DOHH2 (cell line): ENCODE data around the gene FAM174C.

Experiments
- H3F3A ChIP-seq: fragments of 200-600 bp; sonication (generic), shearing (Covaris generic); 2 replicates; pipeline ENCODE4 v1.6.0; 2016; ENCODE audit warnings: antibody characterized with exemption, mild to moderate bottlenecking; ENCODE audit not compliant: control insufficient read depth, insufficient read depth
- H3K27ac ChIP-seq: fragments of 200-600 bp; sonication (generic); 2 replicates; pipeline ENCODE4 v1.5.1; 2014; ENCODE audit warnings: low read depth, mild to moderate bottlenecking, low read length, moderate library complexity
- H3K27me3 ChIP-seq: fragments of 200-600 bp; sonication (generic); 2 replicates; pipeline ENCODE4 v1.6.1; 2014; ENCODE audit warnings: mild to moderate bottlenecking, low read length, mixed read lengths; ENCODE audit not compliant: control insufficient read depth
- H3K36me3 ChIP-seq: fragments of 200-600 bp; sonication (generic); 2 replicates; pipeline ENCODE4 v1.6.1; 2014; ENCODE audit warnings: mild to moderate bottlenecking, low read length, moderate library complexity, mixed read lengths; ENCODE audit not compliant: control insufficient read depth
- H3K4me1 ChIP-seq: fragments of 200-600 bp; sonication (generic); 2 replicates; pipeline ENCODE4 v1.6.1; 2014; ENCODE audit warnings: mild to moderate bottlenecking, low read length, mixed read lengths; ENCODE audit not compliant: control insufficient read depth
- H3K4me2 ChIP-seq: fragments of 200-600 bp; sonication (generic); 2 replicates; pipeline ENCODE4 v1.6.0; 2014; ENCODE audit warnings: mild to moderate bottlenecking, low read length, moderate library complexity
- H3K4me3 ChIP-seq: fragments of 200-600 bp; sonication (generic); 2 replicates; pipeline ENCODE4 v1.5.1; 2014; ENCODE audit warnings: mild to moderate bottlenecking, low read length, mixed read lengths
- H3K79me2 ChIP-seq: fragments of 200-600 bp; sonication (generic); 2 replicates; pipeline ENCODE4 v1.6.1; 2014; ENCODE audit warnings: mild to moderate bottlenecking, low read length, mixed read lengths; ENCODE audit not compliant: control insufficient read depth
- H3K9me2 ChIP-seq: fragments of 200-600 bp; sonication (generic); replicated peaks from 2 replicates; pipeline ENCODE4 v1.6.1; 2014; ENCODE audit warnings: mild to moderate bottlenecking, low read length, mixed read lengths; ENCODE audit not compliant: control insufficient read depth
- H3K9me3 ChIP-seq: fragments of 200-600 bp; sonication (generic); 2 replicates; pipeline ENCODE4 v1.6.1; 2014; ENCODE audit warnings: antibody characterized with exemption, low read length, mixed read lengths; ENCODE audit not compliant: control insufficient read depth, insufficient read depth
- H4K20me1 ChIP-seq: fragments of 200-600 bp; sonication (generic); 2 replicates; pipeline ENCODE4 v1.6.0; 2014; ENCODE audit warnings: low read depth, mild to moderate bottlenecking, antibody characterized with exemption, low read length, moderate library complexity; ENCODE audit not compliant: control insufficient read depth, insufficient read depth
- EZH2phosphoT487 ChIP-seq: fragments of 200-600 bp; sonication (generic); IDR thresholded peaks from 2 replicates; pipeline ENCODE4 v1.6.1; 2017; ENCODE audit warnings: borderline replicate concordance, mild to moderate bottlenecking, antibody characterized with exemption, low read length, moderate library complexity, mixed read lengths
- TF ChIP-seq, protein P1 (sequence below): fragments of 200-600 bp; sonication (generic); IDR thresholded peaks from one replicate; pipeline ENCODE4 v1.5.1; 2014; ENCODE audit warnings: antibody characterized with exemption, mild to moderate bottlenecking, low read depth, low read length; ENCODE audit not compliant: poor library complexity, severe bottlenecking

FAM174C gene

DNA sequence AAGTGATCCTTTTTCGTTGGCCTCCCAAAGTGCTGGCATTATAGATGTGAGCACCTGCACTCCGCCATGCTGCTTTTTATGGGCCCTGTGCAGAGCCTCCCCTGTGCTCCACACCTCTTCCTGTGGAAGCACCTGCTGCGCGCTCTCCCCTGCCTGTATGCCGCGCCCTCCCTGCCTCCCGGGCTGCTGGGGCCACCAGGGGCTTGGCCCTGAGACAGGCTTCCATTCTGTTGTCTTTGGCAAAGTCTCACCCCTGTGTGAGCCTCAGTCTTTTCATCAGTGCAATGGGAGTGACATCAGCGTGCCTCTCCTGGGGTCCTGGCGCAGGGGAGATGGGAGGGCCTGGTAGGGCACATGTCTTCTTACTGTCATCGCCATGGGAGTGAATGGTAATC, 1.3 kb downstream of the FAM174C start:
- H3K27ac ChIP-seq = peak overlapping the region; percentile 73
- H3K4me1 ChIP-seq = peaks cover 40% of the 10 kb centered on the region
- H3K4me2 ChIP-seq = peak overlapping the region; percentile 96
- no peaks in the 10 kb centered on the region for H3K27me3 ChIP-seq
- peak overlapping the region; percentile 76 for H3K4me3 ChIP-seq
- no peaks in the 10 kb centered on the region for H3K9me3 ChIP-seq
- peaks cover 5% of the 10 kb centered on the region for H4K20me1 ChIP-seq
- H3K9me2 ChIP-seq = no peaks in the 10 kb centered on the region
- peaks cover 84% of the 10 kb centered on the region for H3K36me3 ChIP-seq
- peaks cover 46% of the 10 kb centered on the region for H3K79me2 ChIP-seq
- H3F3A ChIP-seq = peaks cover 30% of the 10 kb centered on the region
- no peak for TF ChIP-seq EZH2phosphoT487
- TF ChIP-seq, protein P1, sequence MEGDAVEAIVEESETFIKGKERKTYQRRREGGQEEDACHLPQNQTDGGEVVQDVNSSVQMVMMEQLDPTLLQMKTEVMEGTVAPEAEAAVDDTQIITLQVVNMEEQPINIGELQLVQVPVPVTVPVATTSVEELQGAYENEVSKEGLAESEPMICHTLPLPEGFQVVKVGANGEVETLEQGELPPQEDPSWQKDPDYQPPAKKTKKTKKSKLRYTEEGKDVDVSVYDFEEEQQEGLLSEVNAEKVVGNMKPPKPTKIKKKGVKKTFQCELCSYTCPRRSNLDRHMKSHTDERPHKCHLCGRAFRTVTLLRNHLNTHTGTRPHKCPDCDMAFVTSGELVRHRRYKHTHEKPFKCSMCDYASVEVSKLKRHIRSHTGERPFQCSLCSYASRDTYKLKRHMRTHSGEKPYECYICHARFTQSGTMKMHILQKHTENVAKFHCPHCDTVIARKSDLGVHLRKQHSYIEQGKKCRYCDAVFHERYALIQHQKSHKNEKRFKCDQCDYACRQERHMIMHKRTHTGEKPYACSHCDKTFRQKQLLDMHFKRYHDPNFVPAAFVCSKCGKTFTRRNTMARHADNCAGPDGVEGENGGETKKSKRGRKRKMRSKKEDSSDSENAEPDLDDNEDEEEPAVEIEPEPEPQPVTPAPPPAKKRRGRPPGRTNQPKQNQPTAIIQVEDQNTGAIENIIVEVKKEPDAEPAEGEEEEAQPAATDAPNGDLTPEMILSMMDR = no peak

DNA sequence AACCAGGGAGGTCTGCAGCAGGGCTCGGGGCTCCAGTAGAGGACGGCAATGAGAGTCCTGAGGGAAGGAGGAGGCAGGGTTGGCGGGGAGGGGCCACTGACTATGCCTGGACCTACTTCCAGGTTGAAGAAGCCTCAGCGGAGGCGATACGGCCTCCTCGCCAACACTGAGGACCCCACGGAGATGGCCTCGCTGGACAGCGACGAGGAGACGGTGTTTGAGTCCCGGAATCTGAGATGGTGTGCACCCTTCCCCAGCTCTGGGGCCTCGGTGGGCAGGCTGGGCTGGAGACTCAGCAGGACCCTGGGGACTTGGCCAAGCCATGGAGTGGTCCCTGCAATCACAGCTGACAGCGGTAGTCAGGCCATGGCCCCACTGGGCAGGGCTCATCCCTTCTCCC, 1.7 kb downstream of the FAM174C start:
- H3K4me3 ChIP-seq = peak overlapping the region; percentile 76

DNA sequence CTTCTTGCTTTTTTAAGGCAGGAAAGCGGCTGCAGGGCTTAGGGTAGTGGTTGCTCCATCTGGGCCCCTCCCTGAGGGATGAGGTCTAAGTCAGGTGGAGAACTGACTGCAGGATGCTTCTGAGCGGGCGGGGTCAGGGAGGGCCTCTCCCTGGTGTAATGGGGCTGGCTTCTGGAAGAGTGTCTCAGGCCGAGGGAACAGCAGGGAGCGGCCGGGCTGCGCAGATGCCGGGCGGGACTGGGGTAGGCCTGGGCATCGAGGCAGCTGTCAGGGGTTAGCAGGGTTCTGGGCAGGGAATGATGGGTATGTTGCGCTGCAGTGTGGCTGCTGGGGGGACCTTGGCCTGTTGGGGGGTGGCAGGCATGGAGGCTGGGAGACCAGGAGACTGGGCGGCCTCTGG, 2.7 kb downstream of the FAM174C start:
- H3K9me3 ChIP-seq = no peaks in the 10 kb centered on the region
- no peak overlapping the region for H3K27ac ChIP-seq
- H3K9me2 ChIP-seq = no peaks in the 10 kb centered on the region
- peaks cover 69% of the 10 kb centered on the region for H3K36me3 ChIP-seq
- peaks cover 32% of the 10 kb centered on the region for H3K79me2 ChIP-seq
- H3F3A ChIP-seq = peaks cover 15% of the 10 kb centered on the region
- no peak for TF ChIP-seq EZH2phosphoT487
- TF ChIP-seq, protein P1 = no peak
- no peak overlapping the region for H3K4me2 ChIP-seq
- no peaks in the 10 kb centered on the region for H3K27me3 ChIP-seq
- H4K20me1 ChIP-seq = peaks cover 5% of the 10 kb centered on the region
- no peak overlapping the region for H3K4me3 ChIP-seq
- H3K4me1 ChIP-seq = peaks cover 28% of the 10 kb centered on the region

More for the DNA sequence above, 1.7 kb downstream of the FAM174C start:
- no peaks in the 10 kb centered on the region for H3K27me3 ChIP-seq
- H3K27ac ChIP-seq = no peak overlapping the region
- peaks cover 79% of the 10 kb centered on the region for H3K36me3 ChIP-seq
- peaks cover 26% of the 10 kb centered on the region for H3F3A ChIP-seq
- H3K4me2 ChIP-seq = peak overlapping the region; percentile 96
- peaks cover 5% of the 10 kb centered on the region for H4K20me1 ChIP-seq
- no peak for TF ChIP-seq EZH2phosphoT487
- TF ChIP-seq, protein P1 = no peak
- H3K4me1 ChIP-seq = peaks cover 36% of the 10 kb centered on the region
- no peaks in the 10 kb centered on the region for H3K9me3 ChIP-seq
- peaks cover 42% of the 10 kb centered on the region for H3K79me2 ChIP-seq
- H3K9me2 ChIP-seq = no peaks in the 10 kb centered on the region
